RPMI8226 (cell line): ENCODE results near the gene S100A2.
A peak's percentile ranks its signal among the peaks of the same experiment; 100 is the strongest.
"Not testable (repeated sequence)": the region's sequence is repeated elsewhere in the genome, so short reads cannot be mapped to it uniquely, and the experiment has no call there.

ENCODE experiments used
- DNase-seq: peaks from one replicate; pipeline ENCODE4 v3.0.0-alpha.2; 2015

The S100A2 gene

DNA sequence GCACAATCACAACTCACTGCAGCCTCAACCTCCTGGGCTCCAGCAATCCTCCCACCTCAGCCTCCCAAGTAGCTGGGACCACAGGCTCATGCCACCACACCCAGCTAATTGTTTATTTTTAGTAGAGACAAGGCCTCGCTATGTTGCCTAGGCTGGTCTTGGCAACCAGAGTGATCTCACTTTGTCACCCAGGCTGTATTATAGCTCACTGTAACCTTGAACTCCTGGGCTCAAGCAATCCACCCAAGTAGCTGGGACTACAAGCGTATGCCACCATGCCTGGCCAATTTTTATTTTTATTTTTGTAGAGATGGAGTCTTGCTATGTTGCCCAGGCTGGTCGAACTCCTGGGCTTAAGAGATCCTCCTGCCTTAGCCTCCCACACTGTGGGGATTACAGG lies 3.6 kb downstream of the S100A2 start:
- DNase-seq: not testable (repeated sequence)

DNA sequence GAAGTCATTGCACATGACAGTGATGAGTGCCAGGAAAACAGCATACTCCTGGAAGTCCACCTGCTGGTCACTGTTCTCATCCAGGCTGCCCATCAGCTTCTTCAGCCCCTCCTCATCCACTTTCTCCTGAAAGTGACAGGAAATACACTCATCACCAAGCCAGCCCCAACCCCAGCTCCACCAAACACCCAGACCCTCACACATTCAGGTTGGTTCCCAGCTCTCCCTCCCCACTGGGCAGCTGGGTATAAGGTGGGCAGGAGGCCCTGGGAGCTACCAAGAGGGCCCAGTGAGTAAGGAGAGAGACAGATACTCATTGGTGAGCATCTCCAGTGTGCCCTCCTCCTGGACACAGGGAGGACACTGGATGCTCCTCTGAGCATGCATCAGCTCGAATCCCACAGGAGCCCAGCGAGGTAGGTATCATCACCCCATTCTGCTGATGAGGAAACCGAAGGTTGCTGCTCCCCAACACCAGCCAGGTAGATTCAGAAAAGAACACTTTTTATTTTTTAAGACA lies 4.1 kb downstream of the S100A2 start:
- no peak for DNase-seq

DNA sequence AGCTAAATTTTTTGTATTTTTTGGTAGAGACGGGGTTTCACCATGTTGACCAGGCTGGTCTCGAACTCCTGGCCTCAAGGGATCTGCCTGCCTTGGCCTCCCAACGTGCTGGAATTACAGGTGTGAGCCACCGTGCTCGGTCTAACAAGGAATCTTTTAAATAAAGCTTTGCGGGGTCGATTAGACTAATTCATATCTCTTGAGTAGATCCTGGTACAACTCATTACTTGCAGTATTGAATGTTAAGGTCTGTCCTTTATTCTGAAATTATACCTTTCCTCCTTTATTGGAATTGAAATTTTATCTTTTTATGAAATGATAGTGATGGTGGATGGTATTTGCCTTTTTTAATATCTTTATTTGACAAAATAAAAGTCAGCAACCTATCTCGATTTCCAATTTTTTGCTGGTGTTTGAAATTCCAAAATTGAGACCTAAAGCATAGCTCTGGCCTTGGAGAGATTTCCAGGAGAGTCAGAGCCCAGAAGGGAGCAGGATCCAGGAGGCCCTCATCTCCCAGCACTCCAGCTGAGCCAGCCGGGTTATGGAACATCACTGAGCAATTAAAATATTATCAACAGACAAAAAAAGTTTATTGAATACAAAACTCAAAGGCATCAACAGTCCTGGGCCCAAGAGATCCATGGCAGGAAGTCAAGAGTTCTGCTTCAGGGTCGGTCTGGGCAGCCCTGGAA lies 4.7 kb downstream of the S100A2 start:
- no peak for DNase-seq

DNA sequence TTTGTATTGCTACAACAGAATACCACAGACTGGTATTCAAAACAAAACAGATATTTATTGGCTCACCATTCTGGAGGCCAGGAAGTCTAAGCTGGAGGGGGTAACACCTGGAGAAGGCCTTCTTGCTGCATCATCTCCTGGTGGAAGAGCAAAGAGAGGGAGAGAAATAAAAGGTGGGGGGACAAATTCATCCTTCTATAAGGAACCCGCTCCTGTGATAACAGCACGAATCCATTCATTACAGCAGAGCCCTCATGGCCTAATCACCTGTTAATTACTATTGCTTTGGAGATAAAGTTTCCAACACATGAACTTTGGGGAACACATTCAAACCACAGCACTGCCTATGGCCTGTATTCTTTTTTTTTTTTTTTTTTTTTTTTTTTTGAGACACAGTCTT lies 5.4 kb downstream of the S100A2 start:
- no peak for DNase-seq

DNA sequence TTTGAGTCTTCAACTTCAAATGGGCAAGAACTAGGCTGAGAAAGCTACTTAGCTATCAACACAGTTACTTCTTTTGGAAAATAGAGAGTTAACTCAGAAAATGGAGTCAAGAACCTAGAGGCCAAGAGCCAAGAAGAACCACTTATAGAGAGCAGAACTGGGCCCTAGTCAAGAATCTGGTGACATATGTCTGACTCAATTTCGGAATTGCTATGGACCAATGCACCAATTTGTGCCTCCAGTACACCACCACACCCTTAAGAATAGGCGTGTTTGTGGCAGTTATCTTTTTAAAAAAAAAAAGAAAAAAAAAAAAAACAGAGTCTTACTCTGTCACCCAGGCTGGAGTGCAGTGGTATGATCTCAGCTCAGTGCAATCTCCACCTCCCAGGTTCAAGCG lies 7.8 kb downstream of the S100A2 start:
- DNase-seq: no peak

DNA sequence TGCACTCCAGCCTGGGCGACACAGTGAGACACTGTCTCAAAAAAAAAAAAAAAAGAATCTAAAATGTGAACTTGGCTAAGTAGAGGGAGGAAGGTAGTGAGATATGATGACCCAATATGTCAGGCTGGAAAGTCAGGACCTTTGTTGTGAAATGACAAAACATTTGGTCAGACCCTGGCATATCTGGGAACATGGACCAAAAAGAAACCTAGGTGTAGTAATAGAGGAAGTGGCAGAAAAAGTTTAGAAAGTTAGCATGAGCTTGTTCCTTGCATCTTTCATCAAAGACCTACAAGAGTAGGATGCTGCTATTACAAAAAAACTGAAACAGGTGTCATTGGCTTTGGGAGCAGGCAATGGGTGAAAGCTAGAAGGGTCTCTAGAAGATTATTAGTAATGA lies 9.3 kb downstream of the S100A2 start:
- no peak for DNase-seq

DNA sequence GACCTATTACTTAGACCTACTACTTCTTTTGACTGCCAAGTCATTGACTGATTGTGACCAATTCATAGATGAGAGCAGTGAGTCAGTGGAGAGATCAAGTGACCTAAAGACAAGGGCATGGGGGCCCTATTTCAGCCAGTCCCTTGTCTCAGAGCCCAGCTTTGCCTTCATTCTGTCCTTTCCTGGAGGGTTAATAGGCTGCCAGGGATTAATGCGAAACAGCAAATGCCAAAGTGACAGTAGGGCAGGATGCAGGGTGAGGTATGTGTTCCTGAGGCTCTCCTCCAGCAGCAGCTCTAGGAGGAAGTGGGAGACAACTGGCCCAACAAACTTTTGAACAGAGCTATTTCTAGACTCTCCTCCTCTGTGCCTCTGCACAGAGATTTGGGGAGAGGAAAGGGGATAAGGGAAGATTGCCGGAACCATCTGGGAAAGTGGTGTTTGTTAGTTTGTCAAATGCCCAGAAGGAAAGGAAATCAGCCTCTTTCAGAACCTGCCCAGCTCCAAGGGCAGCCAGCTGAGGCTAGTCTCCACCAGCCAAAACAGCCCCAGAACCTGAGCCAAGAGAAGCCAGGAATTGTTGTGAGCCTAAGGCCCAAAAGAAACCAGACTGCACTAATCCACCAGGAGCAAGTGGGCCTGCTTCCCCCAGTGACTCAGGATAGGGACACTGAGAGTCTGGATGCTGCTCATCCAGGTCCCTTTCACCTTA lies 11.7 kb downstream of the S100A2 start:
- DNase-seq: no peak

DNA sequence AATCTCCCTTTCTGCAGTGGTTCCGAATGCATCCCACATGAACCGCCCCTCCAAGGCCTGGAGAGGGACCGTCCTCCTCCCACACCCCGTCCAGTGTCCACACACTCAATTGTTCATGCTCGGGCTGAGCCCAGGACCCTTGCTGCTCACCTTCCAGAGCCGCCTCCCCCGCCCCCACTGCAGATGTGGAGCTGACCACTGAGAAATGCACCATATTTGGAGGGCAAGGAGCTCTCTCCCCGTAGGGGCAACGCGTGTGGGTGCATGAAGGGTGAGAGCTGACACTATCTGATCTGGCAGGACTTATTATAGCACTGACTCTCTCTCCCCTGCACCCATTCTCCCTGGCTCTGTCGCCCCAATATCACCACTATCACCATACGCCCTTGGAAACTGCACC lies 12.5 kb downstream of the S100A2 start:
- no peak for DNase-seq

DNA sequence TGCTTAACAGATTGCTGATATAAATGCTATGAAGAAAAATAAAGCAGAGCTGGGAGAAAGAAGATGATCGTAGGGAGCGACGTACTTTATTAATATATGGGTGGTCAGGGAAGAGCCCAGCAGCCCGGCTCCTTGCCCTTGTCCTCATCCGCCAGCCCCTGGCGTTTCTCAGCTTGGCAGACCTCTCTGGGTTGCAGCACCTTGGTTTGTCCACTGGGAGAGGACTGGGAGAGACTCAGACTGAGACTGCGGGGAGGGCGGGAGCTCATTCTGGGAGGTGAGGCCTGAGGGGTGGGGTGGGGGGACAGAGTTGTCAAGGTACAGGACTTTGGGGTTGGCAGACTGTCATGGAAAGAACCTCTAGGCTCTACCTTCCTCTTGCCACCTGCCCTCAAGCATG lies 13.3 kb downstream of the S100A2 start:
- no peak for DNase-seq

DNA sequence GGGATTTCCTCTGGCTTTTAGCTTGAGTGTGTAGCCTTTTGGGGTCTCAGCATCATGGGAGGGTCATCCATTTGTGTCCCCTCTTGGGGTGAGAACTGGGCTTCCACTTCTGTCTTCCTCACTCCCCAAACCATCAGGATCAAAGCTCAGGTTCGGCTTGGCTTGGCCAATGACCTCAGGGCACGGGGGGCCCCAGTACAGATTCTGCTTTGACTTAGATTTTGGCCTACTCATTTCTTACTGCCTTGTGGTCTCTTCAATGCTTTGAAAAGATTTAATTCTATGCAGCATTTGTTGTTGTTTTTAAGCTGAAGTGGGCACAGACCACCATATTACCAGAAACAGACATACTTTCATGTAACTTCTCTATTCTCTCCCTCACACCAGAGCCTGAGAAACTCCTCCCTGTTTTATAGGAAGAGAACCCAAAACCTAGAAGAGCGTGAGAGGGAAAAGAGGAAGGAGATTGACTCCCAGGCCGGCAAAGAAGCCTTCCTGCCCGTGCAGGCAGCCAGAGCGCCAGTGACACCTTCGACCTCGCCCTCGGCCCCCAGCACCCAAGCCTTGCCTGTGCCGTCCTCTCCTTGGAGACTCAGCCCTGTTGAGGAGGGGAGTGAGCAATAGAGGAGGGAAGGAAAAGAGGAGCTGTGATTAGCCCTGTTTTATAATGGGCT lies 14.7 kb downstream of the S100A2 start:
- no peak for DNase-seq

DNA sequence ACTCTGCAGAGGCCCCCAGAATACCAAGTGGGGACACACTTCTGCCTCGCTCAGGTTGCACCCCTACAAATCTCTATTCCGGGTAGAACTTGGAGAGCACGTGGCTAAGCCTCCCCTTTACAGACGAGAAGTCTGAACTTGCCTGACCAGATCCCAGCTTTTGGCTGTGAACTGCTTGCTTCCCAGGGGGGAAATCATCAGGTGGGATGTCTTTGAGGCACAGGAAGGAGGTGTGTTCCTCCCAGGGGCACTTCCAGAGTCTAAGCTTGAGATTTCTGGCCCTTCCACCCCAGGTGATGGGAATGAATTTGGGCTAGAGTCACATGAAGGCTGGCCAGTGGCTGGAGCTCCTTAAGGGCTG lies 15.3 kb downstream of the S100A2 start:
- DNase-seq: no peak

DNA sequence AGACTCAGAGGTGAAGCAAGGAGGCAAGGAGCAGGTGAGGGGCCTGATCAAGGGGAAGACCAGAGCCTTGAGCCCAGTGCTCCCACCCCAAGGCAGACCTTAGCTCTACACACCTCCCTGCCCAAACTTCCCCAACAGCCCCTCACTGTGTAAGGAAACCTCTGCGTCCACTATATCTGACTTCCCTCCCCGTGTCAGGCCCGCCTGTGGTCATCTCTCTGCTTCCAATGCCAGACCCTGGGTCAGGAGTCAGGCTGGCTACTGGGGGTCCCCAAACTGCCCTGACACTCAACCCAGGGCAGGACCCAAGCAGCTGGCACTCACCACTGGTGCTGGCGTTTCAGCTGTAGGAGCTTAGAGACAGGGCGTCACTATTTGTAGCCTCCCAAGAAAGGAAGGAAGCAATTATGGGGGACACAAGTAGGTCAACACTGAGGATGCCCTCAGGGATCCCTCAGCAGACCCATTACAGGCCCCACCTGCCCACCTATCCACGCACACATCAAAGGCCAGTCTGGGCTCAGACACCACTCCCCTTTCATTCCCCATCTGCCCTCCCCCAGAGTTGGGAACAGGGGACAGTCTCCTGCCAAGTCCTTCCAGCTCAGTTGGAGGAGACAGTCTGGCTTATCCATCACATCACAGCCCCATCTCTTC lies 15.8 kb downstream of the S100A2 start:
- no peak for DNase-seq

DNA sequence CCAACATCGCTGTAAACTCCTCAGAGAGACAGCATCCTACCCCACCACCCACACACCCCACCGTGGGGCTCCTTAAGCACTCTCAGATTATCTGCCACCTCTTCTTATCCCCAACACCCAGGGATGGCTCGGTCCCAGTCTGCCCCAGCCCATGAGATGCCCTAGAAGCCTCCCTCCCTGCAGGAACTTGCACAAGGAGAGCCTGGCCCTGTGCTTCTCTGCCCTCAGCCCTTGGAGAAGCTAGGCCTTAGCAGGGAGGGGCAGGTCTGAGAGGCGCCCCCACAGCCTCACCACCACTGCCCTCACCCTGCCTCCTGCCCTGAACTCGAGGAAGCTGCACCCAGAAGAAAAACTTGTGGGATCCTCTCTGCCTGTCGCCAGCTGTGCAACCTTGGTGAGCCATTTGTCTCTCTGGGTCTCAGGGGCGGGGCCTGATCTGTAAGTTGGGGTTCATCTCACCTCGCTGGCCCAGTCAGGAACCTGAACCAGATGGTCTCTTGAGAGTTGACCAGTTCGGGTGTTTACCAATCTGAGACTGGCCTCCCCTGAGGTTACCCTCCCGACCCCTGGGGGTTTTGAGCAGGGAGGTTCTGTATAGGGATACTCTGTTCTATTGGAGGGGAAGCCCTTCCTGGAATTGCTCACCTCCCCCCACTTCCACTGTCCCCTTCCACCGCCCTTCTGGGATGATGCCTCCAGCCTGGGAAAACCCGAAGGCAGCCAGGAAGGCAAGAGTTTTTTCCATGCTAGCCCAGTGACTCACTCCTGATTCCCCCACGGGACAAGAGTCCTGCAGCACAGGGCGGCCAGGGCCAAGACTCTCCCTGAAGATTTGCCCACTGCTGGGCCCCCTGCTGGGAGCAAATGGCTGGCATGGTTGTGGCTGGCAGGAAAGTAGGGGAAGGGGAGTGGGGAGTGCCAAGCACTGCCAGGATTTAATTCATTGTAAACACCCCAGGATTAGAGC lies 16.6 kb downstream of the S100A2 start, which contains the start of gene S100A3:
Gene S100A3, minus strand, starts transcription at position 537 of the 967 bp plus-strand sequence. CDS start 773 bp downstream, outside the sequence.
- no peak for DNase-seq

DNA sequence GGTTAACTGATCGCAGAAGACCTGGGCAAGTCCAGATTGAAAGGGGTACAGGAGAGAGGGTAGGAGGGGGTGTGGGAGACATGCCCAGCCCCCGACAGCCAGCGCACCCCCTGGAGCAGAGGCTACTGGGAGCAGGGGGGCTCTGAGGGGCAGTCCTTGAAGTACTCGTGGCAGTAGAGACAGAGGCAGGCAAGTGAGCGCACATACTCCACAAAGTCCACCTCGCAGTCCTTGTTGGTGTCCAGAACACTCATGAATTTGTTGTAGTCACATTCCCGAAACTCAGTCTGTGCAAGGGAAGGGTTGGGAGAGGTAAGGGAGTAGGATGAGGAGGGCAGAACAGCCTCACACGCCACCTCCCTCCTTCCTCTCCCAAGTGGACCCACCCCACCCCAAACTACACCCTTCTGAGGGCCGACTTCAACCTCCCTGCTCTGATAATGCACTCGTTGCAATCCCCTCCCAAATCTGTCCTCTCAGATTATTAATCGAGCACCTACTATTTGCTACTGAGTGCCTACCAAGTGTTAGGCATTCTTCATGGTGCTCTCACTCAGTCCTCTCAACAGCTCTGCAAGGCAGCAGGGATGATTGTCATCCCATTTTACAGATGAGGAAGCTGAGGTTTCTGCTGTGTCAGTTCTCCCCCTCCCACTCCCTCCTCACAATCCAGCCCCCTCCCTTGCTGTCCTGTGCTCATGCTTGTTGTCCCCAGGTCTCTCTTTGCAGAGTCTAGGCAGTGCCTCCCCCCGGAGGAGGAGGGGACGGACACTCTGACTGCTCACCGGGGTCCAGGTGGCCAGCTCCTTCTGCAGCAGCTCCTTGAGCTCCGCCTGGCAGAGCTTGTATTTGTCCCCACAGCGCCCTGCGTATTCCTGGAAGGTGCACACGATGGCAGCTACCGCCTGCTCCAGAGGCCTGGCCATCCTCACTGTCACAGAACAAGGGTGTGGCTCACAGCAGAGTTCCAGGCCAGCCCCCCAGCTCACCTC lies 17.8 kb downstream of the S100A2 start:
- DNase-seq: peak; percentile 31

DNA sequence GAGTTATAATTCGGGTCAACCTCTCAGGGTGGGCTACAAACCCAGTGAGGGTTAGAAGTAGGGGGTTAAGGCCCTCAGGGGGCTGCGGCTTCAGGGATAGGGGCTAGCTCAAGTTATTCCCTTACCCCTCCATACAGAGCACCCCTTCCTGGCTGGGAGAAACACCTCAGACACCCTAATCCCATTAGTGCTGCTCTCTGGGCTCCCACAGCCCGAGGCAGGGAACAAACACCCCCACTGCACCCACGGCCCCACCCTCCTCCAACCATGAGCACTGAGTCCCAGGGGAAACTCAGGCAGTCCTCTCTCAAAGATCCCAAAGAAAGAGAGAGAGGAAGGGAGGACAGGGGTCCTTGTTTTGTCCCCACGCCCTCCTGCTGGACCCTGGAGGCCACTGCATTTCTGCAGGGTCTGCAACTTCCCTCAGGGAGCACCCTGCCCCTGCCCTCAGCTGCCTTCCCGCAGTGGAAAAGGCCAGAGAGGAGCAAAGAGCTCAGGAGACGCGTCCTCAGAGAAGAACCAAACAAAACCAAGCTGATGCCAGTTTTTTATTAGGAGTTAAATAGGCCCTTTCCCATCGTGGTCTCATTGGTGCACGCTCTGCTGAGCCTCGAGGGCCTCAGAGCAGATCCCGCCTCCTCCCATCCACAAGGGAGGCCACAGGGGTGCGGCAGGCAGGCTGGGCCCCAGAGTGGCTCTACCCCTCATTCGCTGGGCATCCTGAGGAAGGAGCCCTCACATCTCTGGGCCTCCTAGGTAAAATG lies 18.7 kb downstream of the S100A2 start:
- DNase-seq: no peak

DNA sequence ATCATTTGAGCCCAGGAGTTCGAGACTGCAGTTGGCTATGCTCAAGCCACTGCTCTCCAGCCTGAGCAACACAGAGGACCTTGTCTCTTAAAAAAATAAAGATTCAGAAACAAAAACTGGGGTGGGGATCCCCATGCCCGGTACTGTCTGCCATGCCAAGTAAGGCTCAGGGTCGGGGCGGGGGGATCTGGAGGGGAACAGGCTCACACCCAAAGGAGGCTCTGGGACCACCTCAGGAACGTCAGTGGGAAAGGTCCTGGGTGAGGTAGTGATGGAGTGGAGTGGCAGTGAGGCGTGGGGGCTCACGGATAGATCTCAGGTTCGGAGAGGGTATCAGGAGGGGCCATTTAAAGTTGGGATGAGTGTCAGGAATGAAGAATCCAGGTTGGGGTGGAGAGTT lies 19.3 kb downstream of the S100A2 start:
- DNase-seq: no peak

DNA sequence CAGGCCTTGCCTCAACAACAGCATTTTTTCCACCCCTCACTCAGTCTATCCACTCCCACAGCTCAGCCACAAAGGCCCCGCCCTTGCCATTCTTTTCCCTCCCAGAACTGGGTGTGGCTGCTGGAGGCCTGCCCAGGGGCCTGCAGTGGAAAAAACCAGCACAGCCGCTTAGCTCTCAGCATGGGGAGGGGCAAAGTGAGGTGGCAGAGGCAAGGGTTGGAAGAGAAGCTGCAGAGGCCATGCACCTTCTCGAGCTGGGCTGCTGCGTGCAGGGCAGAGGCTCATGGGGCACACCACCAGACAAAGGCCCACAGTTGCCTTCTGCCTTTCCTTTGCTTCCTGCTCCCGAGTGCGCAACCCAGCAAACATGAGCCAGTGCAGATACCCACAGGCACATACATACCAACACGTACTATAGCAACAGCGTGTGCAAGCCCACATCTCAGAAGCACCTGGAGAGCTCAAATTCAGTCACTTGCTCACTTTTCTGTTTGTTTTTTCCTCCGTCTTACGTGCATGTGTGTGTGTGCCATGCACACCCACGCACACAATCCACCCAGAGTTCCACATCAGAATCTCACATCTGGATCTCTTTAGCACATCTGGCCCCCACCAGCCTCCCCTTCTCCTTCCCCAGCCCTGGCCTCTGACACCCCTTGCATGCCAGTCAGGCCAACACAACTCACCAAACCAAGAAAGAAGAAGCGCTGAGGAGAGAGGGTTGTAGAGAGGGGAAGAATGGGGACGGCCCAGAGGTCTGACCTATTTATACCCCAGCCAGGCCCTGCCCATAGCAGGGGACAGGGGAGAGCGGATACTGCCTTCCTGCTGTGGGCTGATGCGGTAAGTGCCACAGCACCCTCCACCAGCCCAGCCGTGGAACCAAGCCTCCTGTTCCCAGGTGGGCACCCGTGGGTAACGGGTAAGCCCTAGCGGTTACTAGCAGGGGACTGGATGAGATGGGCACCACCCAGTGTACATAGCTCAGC lies 20.3 kb downstream of the S100A2 start, which contains the start of gene S100A4:
Gene S100A4, minus strand, starts transcription at position 740 of the 989 bp plus-strand sequence. CDS start 1,012 bp downstream, outside the sequence.
- DNase-seq: peak; percentile 99

DNA sequence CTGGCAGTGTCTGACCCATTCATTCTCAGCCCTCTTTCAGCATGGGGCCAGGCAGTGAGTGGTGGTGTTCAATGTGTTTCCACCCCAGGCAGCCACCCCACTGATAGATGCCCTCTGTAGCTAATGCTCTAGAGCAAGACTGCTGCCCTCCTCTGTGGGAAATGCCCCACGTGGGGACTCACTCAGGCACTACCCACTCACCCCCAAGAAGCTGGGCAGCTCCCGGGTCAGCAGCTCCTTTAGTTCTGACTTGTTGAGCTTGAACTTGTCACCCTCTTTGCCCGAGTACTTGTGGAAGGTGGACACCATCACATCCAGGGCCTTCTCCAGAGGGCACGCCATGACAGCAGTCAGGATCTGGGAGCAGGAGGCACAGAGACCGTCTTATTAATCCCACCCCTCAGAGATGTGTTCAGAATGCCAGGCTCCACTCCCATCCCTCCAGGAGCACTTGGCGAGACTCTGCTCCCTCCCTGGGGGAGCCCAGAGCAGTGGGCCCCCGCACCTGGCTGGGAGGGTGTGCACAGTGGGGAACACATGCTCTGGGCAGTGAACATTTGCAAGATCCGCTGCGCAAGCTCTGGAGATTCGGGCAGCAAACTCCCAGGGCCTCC lies 21.1 kb downstream of the S100A2 start:
- no peak for DNase-seq
